HepG2 (cell line): Measurements from ENCODE around the gene SRCAP. TPM values are rescaled to one million over a fixed set of nuclear protein-coding genes. Genes with fewer than 3 reads are reported as not detected.

Experiments used
- CCAR2 ChIP-seq: fragments of 200-400 bp; formaldehyde crosslinking; optimal IDR thresholded peaks from 2 replicates; pipeline ENCODE3; 2018; ENCODE audit warnings: low read depth, mild to moderate bottlenecking, low read length, moderate library complexity
- CHD4 ChIP-seq: fragments of 200-600 bp; sonication (generic); IDR thresholded peaks from 2 replicates; pipeline ENCODE4 v1.7.0; 2017; ENCODE audit warnings: mild to moderate bottlenecking, low read length, borderline replicate concordance
- KLF13 ChIP-seq: sonication (generic); formaldehyde crosslinking; IDR thresholded peaks from 2 replicates; pipeline ENCODE4 v1.4.0; 2020; ENCODE audit warnings: mild to moderate bottlenecking, missing genetic modification reagents
- MLLT10 ChIP-seq: sonication (generic); formaldehyde crosslinking; IDR thresholded peaks from 2 replicates; pipeline ENCODE4 v1.4.0; 2020; ENCODE audit warnings: missing genetic modification reagents
- MLXIP ChIP-seq: sonication (generic); formaldehyde crosslinking; IDR thresholded peaks from 2 replicates; pipeline ENCODE4 v1.9.0; 2021; ENCODE audit warnings: missing genetic modification reagents, borderline replicate concordance
- MTA1 ChIP-seq: sonication (generic); formaldehyde crosslinking; IDR thresholded peaks from 2 replicates; pipeline ENCODE4 v1.4.0; 2020; ENCODE audit warnings: missing genetic modification reagents, mild to moderate bottlenecking, borderline replicate concordance
- MTA3 ChIP-seq: sonication (generic); formaldehyde crosslinking; IDR thresholded peaks from 2 replicates; pipeline ENCODE4 v1.4.0; 2020; ENCODE audit warnings: missing genetic modification reagents
- MTERF4 ChIP-seq: sonication (generic); formaldehyde crosslinking; IDR thresholded peaks from 2 replicates; pipeline ENCODE4 v1.8.0; 2023; ENCODE audit warnings: mild to moderate bottlenecking, missing genetic modification reagents
- NFE2L2 ChIP-seq: fragments of 150-350 bp; IDR thresholded peaks from 2 replicates; pipeline ENCODE4 v1.6.1; 2014; ENCODE audit warnings: low read length
- NFKBIZ ChIP-seq: IDR thresholded peaks from 2 replicates; pipeline ENCODE4 v1.6.1; 2018; ENCODE audit warnings: missing genetic modification reagents, missing compliant biosample characterization
- NR2F1 ChIP-seq, 2 experiments: fragments of 450-650 bp in 1 of 2; formaldehyde crosslinking in 1 of 2; IDR thresholded peaks; 2 replicates each; pipeline versions ENCODE4 v1.5.0 to v1.6.1; 2016 to 2020; ENCODE audit warnings: mild to moderate bottlenecking in 1 of 2, missing compliant biosample characterization in 1 of 2, missing genetic modification reagents in 1 of 2, moderate library complexity in 1 of 2
- RBFOX2 ChIP-seq: fragments of 200-400 bp; formaldehyde crosslinking; IDR thresholded peaks from 2 replicates; pipeline ENCODE4 v1.6.1; 2017; ENCODE audit warnings: low read depth, mild to moderate bottlenecking, low read length
- TSC22D2 ChIP-seq: sonication (generic); formaldehyde crosslinking; IDR thresholded peaks from 2 replicates; pipeline ENCODE4 v1.5.1; 2020; ENCODE audit warnings: missing genetic modification reagents, mild to moderate bottlenecking, borderline replicate concordance
- ZNF318 ChIP-seq: sonication (generic); formaldehyde crosslinking; IDR thresholded peaks from 2 replicates; pipeline ENCODE4 v1.4.0; 2020; ENCODE audit warnings: mild to moderate bottlenecking, missing genetic modification reagents
- ZNF446 ChIP-seq: sonication (generic); formaldehyde crosslinking; IDR thresholded peaks from 2 replicates; pipeline ENCODE4 v1.5.0; 2020; ENCODE audit warnings: mild to moderate bottlenecking, missing genetic modification reagents
- ZNF768 ChIP-seq: sonication (generic); formaldehyde crosslinking; IDR thresholded peaks from 2 replicates; pipeline ENCODE4 v1.4.0; 2020; ENCODE audit warnings: missing genetic modification reagents
- polyA plus RNA-seq, 8 experiments: library from polyadenylated mRNA; depleted of rRNA in 3 of 8; stranded (reverse) in 7 of 8; unstranded in 1 of 8; fragments of >200 nt; fragmentation: Illumina TruSeq in 4 of 8; extraction: Trizol in 4 of 8; gene quantifications; 2 replicates each; pipeline versions ENCODE4 v1.2.1 to v1.2.3, GENCODE V29; 2011 to 2016; ENCODE audit warnings: low read depth in 4 of 8, missing spikeins in 1 of 8, mixed read lengths in 1 of 8; ENCODE audit not compliant: insufficient read depth in 1 of 8
- total RNA-seq, 5 experiments: library from RNA; depleted of rRNA; stranded (reverse); fragments of >200 nt; fragmentation: Illumina TruSeq; extraction: Trizol; gene quantifications; 2 replicates each; pipeline ENCODE4 v1.2.3, GENCODE V29; 2016; ENCODE audit warnings: low read depth in 1 of 5
- TF ChIP-seq, protein P1 (sequence below): IDR thresholded peaks from 2 replicates; pipeline ENCODE4 v1.6.1; 2016

The SRCAP gene
- total and polyA plus RNA-seq, 2 of the 13 experiments (the other 11 are each of a cell fraction or from before 2014, with no cell fraction given) = 4.9 to 9.0 TPM

- TF ChIP-seq ZNF318 (CRISPR knock-in tag) (peak; percentile 45; the same call in 1 of the 2 replicates), KLF13 (CRISPR knock-in tag) (peak; percentile 53; the same call in 1 of the 2 replicates), MTERF4 (CRISPR knock-in tag) (peak; percentile 99), NFKBIZ (CRISPR knock-in tag) (peak; percentile 63; the same call in 1 of the 2 replicates), MLXIP (CRISPR knock-in tag) (no peak), CHD4 (no peak), NFE2L2 (no peak), CCAR2 (no peak), MTA3 (CRISPR knock-in tag) (no peak; the same call in 1 of the 2 replicates), ZNF768 (CRISPR knock-in tag) (peak; percentile 57; the same call in 1 of the 2 replicates), NR2F1 (CRISPR knock-in tag; IDR thresholded peaks at IDR 0.05) (peak in 1 of 2 experiments; percentile 14; a peak in 1 of 4 replicates), MTA1 (CRISPR knock-in tag) (peak; percentile 61; the same call in 1 of the 2 replicates), MLLT10 (no peak), TSC22D2 (peak; percentile 80; the same call in 1 of the 2 replicates), RBFOX2 (peak; percentile 99), ZNF446 (CRISPR knock-in tag) (peak; percentile 98)
- TF ChIP-seq, protein P1, sequence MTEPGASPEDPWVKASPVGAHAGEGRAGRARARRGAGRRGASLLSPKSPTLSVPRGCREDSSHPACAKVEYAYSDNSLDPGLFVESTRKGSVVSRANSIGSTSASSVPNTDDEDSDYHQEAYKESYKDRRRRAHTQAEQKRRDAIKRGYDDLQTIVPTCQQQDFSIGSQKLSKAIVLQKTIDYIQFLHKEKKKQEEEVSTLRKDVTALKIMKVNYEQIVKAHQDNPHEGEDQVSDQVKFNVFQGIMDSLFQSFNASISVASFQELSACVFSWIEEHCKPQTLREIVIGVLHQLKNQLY = 0 out of 2 replicates have a peak, but pooled peaks have one; percentile 48
Observed at GRCh38 chr16:30698139-30698815, 694 bp upstream of the SRCAP start (continued).
